GM18517 (cell line): ENCODE measurements around the gene CDH20.

Experiments
- ATAC-seq: cut with Tn5 transposase; IDR thresholded peaks from one replicate; pipeline ENCODE4 v1.9.1; 2021; ENCODE audit warnings: mild to moderate bottlenecking, moderate library complexity; ENCODE audit not compliant: unreplicated experiment

The CDH20 gene

DNA sequence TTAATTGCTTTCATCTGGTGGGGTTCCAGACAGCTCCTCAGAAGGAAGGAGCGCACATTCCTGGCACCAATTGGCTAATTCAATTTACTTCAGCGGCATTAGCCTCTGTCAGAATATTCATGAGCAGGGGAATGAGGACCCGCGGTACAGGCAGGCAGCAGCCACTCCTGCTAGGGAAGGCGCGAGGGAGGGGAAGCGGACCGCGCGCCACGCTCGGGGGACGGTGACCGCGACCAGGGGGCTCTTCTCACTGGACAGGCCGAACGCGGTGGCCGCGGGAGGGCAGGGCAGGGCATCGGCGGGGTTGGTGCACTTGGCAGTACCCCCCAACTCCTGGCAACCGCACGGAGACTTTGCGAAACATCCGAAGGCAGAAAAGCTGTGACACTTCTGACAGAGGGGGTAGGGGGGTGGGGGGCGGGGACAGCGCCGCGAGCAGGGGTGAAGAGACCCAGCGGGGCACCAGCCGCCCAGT, at the start of gene CDH20:
Gene CDH20, plus strand, starts transcription at position 160 of the 475 bp plus-strand sequence.
- no peak for ATAC-seq

DNA sequence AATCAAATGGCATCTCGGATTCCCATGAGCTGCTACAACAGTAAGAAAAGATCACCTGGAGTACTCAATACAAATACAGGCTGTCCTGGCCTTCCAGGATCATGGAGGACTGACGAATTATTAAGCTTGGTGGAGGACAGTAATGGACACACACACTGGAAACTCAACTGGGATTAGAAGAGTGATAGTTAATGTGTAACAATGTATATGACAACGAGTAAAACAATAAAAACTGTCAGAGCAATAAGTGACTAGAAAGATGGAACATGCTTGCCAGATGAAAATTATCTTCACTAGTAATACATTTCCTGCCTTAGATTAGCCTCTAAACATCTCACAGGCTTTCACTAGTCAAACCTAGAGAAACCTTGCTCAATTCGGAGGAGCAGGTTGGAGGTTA, 49.2 kb upstream of the CDH20 start:
- ATAC-seq = no peak

DNA sequence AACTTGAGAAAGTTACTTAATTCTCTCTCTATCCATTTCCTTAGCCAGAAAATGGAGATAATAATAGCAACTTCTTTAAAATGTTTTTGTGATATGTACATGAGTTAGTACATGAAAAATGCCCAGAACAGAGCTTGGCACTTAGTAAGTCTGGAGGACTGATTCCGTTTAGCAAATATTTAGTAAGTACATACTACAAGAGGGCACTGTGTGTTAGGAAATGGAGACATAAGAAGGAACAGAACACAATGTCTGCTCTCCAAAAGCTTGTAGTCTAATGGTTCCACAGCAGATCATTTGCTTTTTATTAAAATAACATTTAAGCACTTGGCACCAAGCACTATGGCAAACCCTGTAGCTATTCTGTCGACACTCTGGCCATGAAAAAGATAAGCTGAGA, 47.5 kb upstream of the CDH20 start:
- no peak for ATAC-seq

DNA sequence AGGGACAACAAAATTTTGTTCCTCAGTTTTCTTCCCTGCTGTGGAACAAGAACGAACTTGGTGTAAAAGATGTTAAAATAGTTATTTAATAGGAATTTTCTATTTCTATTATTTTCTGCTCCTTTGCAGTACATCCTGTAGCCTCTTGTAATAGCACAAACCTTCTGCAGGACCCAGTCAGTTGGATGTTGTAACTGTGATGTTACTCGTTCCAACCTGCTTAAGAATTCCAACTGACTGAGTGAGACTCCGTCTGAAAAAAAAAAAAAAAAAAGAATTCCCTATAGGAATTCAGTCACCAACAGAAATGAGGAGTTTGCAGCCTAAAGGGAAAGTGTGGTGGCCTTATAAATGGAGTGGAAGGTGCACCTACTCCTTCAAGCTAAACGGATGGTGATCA, 46.4 kb upstream of the CDH20 start:
- ATAC-seq = no peak

DNA sequence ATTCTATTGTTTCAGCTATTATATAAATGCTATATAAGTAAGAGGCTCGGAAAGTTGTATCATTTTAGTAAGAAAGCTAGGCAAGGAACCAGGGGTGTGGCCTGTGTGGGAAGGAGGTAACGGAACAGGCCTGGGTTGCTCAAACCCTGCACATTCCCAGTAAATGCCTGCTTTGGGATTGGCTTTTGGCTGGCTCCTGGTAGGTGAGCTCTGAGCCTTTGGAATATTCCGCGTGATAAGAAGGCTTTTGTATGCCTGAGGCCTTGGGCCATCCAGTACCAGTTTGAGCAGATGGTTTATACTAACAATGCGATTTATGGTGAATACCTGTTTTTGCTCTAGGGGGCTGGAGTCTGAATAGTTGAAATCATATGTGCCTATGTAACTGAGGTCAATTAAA, 42.6 kb upstream of the CDH20 start:
- ATAC-seq = no peak

DNA sequence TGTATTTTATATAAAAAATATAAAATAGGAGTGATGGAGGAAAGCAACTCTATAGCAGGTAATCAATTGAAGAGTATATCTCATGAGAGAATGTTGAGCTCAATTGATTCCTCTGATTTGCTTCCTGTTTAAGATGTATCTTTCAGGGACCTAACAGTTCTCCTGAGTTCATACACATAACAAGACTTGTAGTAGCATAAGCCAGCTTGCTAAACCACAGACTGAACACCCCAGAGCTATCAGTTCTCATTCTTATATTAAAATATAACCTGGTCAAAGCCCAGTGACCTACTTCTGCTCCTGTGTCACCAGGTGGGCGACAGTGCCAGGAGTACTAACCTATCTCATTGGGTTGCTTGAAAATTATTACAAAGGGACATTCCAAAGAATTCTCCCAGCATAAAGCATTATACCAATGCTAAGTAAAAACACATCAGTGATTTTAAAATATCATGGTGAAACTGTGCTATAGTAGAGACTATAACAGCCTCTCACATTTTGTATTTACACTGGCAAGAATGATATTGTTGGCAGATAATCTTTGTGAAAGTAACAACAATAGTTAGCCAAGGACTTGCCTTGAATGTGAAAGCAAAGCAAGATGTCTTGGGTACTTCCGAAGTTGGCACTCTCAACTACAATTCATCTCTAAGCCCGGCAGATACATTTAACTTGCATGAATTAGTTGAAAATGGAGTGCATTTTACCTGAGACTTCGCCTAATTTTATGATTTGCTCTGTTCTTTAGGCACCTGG, 40.8 kb upstream of the CDH20 start:
- no peak for ATAC-seq

DNA sequence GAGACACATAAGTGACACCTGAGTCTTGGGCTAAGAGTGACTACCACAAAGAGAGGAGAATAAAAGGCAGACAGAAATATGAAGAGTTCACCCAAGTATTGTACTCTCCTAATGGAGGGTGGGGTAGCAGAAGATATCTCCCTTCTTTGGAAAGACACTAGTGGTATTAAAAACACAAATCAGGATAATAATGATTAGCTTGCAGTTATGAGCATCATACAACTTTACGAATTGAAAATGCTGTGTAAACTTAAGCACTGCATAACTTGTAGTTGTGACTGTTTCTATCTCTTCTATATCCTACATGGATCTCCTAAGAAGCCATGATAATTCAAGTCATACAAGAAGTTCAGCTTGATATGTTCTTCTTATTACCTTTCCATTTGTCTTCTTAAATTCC, 38.1 kb upstream of the CDH20 start:
- no peak for ATAC-seq

DNA sequence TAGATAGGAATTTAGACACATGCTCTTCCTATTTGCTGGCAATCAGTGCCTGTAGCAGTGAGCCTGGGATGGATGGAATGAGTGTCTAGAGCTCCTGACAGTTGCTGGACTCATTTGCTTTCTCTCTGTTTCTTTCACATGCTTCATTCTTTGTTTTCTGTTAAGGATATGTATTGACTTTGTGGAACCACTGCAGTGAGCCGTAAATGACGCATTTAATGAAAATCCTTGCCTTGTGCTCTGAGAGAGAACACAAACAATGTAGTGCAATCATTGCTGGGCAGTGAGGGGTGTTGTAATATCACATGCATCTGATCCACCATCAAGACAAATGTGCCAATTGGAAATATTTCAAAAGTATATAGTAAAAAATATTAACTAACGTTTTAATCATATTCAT, 25.2 kb upstream of the CDH20 start:
- ATAC-seq = no peak

DNA sequence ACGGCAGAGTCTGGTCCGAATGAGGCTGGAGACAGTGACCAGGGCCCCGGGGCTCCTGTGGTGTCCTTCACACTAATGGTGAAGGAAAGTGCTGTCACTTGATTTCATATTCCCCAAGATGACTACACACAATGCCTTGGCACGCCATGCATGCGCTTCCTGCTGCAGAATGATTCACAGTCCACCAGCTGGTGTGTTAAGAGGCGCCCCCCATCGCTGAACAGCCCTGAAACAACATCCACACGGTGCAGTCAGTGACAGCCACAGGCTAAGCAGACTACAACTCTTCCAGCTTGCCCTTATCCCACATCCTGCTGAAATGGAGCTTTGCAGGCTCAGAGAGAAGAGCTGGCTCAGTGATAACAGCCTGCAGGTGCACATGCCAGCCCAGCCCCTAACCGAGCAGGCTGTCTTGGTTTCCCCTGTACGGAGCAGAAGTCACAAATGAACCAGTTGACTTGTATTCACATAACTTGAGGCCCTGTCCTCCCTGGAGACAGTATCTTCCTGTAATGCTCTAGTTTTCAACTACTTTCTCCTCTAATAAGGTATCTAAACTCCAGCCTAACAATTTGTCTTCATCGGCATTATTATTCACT, 24.3 kb upstream of the CDH20 start:
- ATAC-seq = no peak

DNA sequence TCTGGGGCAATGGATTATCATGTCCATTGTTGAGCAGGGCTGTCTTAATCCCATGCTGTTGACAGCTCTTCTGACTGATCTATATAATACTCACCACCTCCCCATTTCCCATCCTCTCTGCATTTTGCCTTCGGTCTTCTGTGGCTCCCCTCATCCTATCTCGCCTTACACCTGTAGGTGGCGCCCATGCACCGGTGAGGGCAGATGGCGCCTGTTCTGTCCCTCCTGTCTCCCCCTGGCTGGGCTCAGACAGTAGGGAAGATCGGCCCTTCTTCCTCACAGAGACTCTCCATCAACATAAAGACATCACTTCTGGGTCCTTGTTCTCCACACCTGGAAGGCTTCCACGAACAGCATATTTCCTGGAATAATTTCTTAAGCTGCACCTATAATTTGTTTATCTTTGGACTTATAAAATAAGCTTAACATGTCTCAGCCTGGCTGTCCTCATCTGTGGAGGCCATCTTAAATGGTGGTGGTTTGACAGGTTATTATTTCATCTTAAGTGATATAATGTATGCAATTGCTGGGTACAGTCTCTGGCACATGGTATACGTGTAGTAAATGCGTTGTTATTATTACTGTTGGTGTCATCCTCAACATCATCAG, 10.9 kb upstream of the CDH20 start:
- ATAC-seq = peak; percentile 94

DNA sequence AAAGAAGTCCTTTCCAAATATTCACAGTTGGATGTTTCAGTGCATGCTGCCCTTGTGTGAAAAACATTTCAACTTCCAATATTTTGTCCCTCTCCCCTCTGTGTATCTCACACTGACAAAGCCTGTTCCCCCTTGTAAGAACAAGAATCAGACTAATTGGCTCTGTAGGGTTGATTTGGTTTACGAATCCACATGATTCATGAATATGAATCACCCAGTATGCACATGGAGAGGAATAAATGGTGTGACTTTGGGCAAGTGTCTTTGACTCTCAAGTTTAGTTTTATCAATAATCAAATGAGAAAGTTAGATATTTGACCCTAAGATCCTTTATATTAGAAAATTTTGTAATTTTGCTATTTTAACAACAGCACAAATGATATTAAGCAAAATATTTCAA, 9.3 kb upstream of the CDH20 start:
- ATAC-seq = no peak

DNA sequence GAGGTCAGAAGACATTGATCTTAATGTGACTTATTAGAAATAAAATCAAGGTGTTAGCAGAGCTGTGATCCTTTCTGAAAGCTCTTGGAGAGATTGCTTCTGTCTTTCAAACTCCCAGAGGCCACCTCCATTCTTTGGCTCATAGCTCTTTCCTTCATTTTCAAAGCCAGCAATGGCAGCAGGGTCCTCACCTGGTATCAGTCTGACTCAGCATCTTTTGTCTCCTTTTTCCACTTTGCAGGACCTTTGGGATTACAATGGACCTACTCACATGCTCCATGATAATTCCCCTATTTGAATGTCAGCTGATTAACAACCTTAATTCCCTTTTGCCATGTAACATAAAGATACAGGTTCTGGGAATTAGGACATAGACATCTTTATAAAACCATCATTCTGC, 6.8 kb upstream of the CDH20 start:
- ATAC-seq = no peak

DNA sequence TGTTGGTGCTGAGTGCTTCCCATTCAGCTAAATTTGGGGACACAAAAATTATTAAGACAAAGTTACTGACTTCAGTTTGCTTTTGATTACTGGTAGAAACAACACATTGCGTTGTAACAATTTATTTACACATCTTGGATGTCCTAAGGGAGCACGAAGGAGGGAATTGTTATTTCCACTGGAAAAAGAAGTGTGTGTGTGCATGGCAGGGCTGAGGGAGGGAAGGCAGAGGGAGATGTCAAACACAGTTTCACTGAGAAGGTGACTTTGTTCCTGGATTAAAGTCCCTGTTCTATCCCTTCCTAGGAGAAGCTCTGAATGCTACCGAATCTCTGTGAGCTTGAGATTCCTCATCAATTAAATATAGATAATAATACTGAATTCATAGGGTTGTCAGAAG, 3.8 kb upstream of the CDH20 start:
- ATAC-seq = no peak

DNA sequence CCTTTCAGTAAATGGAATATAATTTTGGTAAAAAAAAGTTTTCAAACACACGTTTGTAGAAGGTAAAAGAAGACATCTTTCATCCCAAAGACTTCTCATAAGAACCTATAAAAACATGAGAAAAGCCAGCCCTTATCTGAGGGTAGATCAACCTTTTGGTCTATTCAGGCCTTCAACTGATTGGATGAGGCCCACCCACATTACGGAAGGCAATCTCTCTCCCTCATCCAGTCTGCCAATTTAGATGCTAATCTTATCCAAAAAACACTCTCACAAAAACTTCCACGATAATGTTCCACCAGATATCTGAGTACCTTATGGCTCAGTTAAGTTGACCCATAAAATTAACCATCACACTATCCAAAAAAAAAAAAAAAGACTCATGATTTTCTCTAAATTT, 2.2 kb upstream of the CDH20 start:
- ATAC-seq = no peak

DNA sequence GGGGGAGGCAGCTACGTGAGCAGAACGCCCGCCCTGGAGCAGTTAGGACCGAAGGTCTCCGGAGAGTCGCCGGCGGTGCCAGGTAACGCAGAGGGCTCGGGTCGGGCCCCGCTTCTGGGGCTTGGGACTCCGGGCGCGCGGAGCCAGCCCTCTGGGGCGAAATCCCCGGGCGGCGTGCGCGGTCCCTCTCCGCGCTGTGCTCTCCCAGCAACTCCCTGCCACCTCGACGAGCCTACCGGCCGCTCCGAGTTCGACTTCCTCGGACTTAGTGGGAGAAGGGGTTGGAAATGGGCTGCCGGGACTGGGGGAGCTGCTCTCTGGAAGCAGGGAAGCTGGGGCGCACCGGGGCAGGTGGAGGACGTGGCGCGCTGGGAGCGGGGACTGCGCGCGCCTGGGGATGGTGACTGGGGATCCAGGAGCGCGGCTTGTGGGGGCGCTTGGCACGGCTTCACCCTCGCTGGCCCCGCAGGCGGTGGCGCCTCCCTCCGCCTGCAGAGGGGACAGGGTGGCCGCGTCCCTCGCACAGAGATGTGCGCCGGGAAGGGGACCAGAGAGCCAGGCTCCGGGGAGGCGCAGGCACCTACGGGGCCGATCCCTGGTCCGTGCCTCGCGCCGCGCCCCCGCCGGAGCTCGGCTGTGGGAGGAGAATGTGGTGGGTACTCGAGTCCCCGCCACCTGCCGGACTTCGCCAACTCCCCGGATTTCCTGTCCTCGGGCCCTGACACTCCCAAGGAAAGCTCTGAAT, 688 bp downstream of the CDH20 start:
- ATAC-seq = no peak

DNA sequence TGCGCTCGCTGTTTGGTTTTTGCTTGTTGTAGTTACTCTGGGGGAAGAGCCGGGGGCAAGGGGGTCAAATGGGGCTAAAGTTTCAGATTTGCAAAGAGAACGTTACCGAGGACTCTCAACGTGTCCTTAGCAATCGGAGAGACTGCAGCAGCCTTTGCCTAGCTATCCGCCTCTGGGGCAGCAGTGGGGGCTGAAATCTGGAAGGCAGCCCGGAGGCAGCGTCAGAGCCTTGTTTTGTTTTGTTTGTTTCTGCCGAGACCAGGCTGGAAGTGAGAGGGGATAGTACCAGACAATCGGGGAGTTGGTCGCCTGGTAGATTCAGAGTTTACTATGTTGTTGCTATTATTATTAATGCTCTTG, 1.2 kb downstream of the CDH20 start:
- ATAC-seq = no peak

DNA sequence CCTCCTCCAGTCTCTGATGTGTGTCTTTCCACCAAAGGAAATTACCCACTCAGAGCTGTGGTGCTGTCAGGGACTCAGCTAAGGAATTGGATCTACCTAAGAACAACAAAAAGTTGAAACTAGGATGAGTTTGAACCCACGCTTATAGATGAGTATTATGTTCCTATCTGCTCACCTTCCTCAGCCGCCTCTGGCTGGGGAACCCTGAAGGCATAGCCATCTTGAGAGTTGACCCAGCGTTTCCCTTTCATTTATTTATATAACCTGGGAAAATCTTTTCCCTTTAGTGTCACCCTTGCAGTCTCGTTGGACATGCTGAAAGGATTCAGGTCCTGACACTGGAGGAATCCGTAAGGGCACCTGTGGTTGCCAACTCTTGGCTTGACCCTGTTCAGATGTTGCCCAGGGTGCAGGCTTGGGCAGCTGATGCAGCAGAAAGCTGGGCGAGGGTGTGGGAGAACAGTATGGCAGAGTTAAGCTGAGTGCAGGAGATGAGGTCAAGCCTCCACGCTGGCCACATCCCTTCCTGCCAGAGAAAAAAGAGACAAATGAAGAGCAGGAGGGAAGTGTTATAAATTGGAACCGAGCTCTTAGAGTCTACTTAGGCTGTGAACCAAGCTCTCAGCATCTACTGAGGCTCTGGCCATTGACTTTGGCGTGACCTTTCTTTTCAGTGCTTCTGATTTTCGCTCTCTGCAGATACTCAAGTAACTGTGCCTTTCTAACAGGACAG, 1.9 kb downstream of the CDH20 start:
- ATAC-seq = no peak

DNA sequence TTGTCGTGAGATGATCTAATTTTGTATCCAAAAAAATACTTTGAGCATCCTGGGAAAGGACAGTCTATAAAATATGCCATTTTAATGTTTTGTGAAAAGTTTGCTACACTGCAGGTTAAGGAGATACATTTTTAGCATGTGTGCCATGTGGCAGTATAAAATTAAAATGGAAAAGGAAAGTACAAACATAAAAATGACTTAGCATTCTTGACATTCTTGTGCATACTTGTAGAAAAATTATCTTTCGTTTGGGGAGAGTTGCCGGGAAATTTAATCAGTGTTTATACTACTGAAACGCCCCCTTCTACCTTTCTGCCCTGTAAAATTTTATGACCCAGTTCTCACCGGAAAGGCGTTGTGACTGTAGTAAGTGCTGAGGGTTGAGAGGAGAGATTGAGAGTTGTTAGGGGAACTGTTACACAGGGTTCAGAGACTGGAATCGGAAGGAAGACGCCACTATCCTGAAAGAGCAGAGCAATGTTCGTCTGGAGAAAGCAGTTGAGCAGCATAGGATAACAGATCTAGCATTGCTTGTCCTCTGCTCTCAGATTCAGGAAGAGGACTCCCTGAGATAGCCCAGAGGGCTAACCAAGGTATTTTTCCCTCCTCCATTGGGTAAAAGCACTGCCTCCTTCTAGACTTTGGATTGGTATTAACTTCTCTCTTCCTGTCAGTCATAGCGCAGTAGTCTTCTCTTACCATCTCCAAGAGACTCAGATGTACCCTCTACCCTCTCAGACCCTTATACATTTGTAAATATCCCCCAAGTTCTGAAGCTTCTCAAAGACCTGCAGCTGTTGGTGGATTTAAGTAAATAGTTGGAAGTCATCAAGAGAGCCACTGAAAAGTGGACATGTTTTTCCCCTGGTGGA, 2.7 kb downstream of the CDH20 start:
- ATAC-seq = no peak

DNA sequence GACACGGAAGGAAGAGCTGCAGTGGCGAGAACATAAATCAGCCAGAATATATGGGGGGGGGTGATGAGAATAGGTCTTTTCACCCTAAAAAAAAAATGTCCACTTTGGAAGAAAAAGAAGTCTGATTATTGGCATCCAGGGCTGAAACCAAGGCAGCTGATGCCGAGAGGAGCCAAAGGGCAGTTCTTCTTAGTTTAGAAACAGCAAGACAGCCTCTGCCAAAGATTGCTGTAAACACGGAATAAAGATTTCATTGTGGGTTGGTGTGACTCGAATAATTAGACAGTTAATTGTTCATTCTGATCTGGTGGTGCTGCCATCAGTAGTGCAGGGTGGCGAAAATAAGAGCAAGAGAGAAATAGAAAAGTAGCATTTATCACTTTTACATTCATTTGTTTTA, 3.5 kb downstream of the CDH20 start:
- no peak for ATAC-seq

DNA sequence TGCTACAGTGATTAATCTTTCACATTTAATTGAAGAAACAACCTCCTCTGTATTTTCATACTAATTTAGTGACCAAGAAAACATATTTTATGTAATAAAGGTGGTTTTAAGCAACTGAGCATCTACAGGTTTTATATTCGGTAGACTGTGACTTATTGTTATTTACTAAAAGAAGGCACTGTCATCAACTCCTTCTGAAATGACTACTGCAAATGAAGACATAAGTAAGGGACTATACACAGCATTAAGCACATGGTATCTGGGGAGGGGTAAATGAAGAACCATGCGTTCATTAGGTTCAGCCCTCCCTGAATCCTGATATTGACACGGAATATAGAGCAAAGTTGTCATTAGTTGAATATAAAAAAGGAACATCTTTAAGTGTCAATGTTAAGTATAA, 4.3 kb downstream of the CDH20 start:
- no peak for ATAC-seq
